ENCODE data around the gene RNF6.

GRCh38 chr13:26257049-26257448, 34.9 kb upstream of the RNF6 start:
- TF ChIP-seq CTCF (conservative IDR thresholded peaks at IDR 0.05; ENCODE audit: low read length), result no peak
- no peak for TF ChIP-seq EZH2phosphoT487 (IDR thresholded peaks at IDR 0.05; ENCODE audit: borderline replicate concordance, low read depth, low read length)

Measured in OCI-LY7 (cell line).